GM23248 (cell line): ENCODE results near the gene ACTN1. TPM values are rescaled to one million over a fixed set of nuclear protein-coding genes. Genes with fewer than 3 reads are reported as not detected.

ENCODE experiments used
- DNase-seq: peaks from one replicate; pipeline ENCODE4 v3.0.0-alpha.2; 2015
- H2AFZ ChIP-seq: fragments of 200-600 bp; sonication (generic); 2 replicates; pipeline ENCODE4 v1.6.1; 2016; ENCODE audit warnings: antibody characterized with exemption
- H3F3A ChIP-seq: fragments of 200-600 bp; sonication (generic); 2 replicates; pipeline ENCODE4 v1.6.1; 2016; ENCODE audit warnings: mild to moderate bottlenecking, antibody characterized with exemption, mixed run types; ENCODE audit not compliant: insufficient read depth
- H3K27ac ChIP-seq: fragments of 200-600 bp; sonication (generic); 2 replicates; pipeline ENCODE4 v1.5.1; 2016; ENCODE audit warnings: mild to moderate bottlenecking
- H3K27me3 ChIP-seq: fragments of 200-600 bp; sonication (generic); replicated peaks from 2 replicates; pipeline ENCODE4 v1.6.1; 2016; ENCODE audit warnings: mild to moderate bottlenecking; ENCODE audit not compliant: insufficient read depth
- H3K36me3 ChIP-seq: fragments of 200-600 bp; sonication (generic); 2 replicates; pipeline ENCODE4 v1.6.1; 2016; ENCODE audit warnings: low read depth, mild to moderate bottlenecking
- H3K4me1 ChIP-seq: fragments of 200-600 bp; sonication (generic); 2 replicates; pipeline ENCODE4 v1.6.1; 2016; ENCODE audit warnings: mild to moderate bottlenecking; ENCODE audit not compliant: insufficient read depth
- H3K4me2 ChIP-seq: fragments of 200-600 bp; sonication (generic); one replicate; pipeline ENCODE4 v1.6.1; 2016; ENCODE audit warnings: mild to moderate bottlenecking; ENCODE audit not compliant: unreplicated experiment
- H3K4me3 ChIP-seq: fragments of 200-600 bp; sonication (generic); 2 replicates; pipeline ENCODE4 v1.5.1; 2016; ENCODE audit warnings: mild to moderate bottlenecking
- H3K79me2 ChIP-seq: fragments of 200-600 bp; sonication (generic); 2 replicates; pipeline ENCODE4 v1.6.1; 2016; ENCODE audit warnings: mild to moderate bottlenecking; ENCODE audit not compliant: insufficient read depth
- H3K9ac ChIP-seq: fragments of 200-600 bp; sonication (generic); 2 replicates; pipeline ENCODE4 v1.6.1; 2016; ENCODE audit warnings: mild to moderate bottlenecking
- H3K9me2 ChIP-seq: fragments of 200-600 bp; sonication (generic); 2 replicates; pipeline ENCODE4 v1.6.1; 2016; ENCODE audit warnings: mixed run types, mild to moderate bottlenecking, moderate library complexity; ENCODE audit not compliant: insufficient read depth
- H3K9me3 ChIP-seq: fragments of 200-600 bp; sonication (generic); one replicate; pipeline ENCODE4 v1.6.1; 2017; ENCODE audit warnings: low read depth
- H4K20me1 ChIP-seq: fragments of 200-600 bp; sonication (generic); 2 replicates; pipeline ENCODE4 v1.6.0; 2016; ENCODE audit not compliant: insufficient read depth
- EZH2 ChIP-seq: fragments of 200-600 bp; sonication (generic); IDR thresholded peaks from 2 replicates; pipeline ENCODE4 v1.6.1; 2018; ENCODE audit warnings: antibody characterized with exemption, mild to moderate bottlenecking; ENCODE audit not compliant: insufficient read depth, poor library complexity, severe bottlenecking
- EZH2phosphoT487 ChIP-seq: fragments of 200-600 bp; sonication (generic); IDR thresholded peaks from 2 replicates; pipeline ENCODE4 v1.6.1; 2018; ENCODE audit warnings: antibody characterized with exemption, moderate library complexity, mild to moderate bottlenecking, low read depth; ENCODE audit not compliant: insufficient read depth
- WGBS, 2 experiments: methylation state at CpG; one replicate each; pipeline ENCODE4 v1.1.6; 2015 to 2017; ENCODE audit warnings: low lambda C conversion rate in 2 of 2, low coverage in 1 of 2; ENCODE audit errors: missing lambda C conversion rate in 2 of 2; 5-methylcytosine and 5-hydroxymethylcytosine counted together
- in situ Hi-C: fragments of 300-500 bp; cut with MboI; formaldehyde crosslinking; loops from 2 replicates; pipeline ENCODE4 v1.15.0; 2020
- polyA plus RNA-seq: library from polyadenylated mRNA; unstranded; fragments of >200 nt; fragmentation: Nextera tagmentation; extraction: Ambion mirVana; gene quantifications from 2 replicates; pipeline ENCODE4 v1.2.1, GENCODE V29; 2016
- total RNA-seq: library from RNA; depleted of rRNA; stranded (reverse); fragments of >200 nt; shearing (Covaris generic); gene quantifications from 2 replicates; pipeline ENCODE4 v1.2.3, GENCODE V29; 2014

The ACTN1 gene
- total and polyA plus RNA-seq, 2 experiments from 2014 or later = 403 to 597 TPM

DNA sequence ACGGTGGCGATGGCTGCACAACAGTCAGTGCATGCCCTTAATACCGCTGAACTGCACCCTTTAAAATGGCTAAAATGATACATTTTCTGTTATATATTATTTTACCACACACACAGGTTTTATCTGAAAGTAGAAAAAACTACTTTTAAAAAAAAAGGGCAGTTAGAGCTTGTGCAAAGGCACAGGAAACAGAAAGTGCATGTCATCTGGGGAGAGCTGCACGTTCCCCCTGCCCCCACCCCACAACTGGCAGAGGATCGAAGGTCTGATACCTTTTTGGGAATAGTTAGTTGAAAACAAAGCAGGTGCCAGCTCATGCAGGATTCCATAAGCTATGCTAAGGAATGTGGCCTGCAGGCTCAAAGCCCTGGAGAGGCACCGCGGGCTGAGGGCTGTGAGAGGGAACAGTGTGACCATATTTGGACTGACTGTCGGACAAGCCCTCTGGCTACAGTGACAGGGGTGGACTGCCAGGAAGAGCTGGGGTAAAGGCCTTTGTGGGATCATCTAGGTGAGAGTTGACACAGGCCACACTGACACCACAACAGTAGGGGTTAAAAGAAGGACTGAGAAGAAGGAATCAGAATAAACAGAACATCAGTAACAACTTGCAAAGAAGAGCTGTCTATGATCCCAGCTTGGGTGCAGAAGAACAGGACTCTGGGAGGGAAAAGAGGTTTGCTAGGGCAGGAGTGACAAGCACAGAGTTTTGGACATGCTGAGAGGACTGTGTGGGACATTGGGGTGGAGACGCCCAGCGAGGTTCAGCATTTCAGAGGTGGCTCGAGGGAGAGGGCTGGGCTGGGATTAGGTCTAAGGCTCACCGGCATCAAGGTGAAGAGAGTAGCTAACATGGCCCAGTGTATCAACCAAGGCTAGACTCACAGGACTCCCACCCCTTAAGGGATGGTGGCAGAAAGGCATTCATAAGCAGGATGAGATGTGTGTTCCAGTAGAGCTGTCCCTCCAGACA lies 54.6 kb downstream of the ACTN1 start:
- H3K9me3 ChIP-seq = no peaks in the 10 kb centered on the region
- H3K9me2 ChIP-seq = no peaks in the 10 kb centered on the region
- in situ Hi-C loops = no loop called here
- no peak for TF ChIP-seq EZH2
- TF ChIP-seq EZH2phosphoT487 = no peak
- no peak overlapping the region for H3K4me2 ChIP-seq
- no peaks in the 10 kb centered on the region for H3K27me3 ChIP-seq
- no peak overlapping the region for H3K9ac ChIP-seq
- peaks cover 100% of the 10 kb centered on the region for H3K79me2 ChIP-seq
- no peak for DNase-seq
- no peaks in the 10 kb centered on the region for H3K4me1 ChIP-seq
- no peak overlapping the region for H3K4me3 ChIP-seq
- peaks cover 56% of the 10 kb centered on the region for H4K20me1 ChIP-seq
- peaks cover 48% of the 10 kb centered on the region for H3K36me3 ChIP-seq
- H2AFZ ChIP-seq = no peak overlapping the region
- no peak overlapping the region for H3K27ac ChIP-seq
- H3F3A ChIP-seq = peaks cover 67% of the 10 kb centered on the region
- WGBS, 2 experiments = 77 to 86% methylated on average over 12 of the region's 12 CpGs

DNA sequence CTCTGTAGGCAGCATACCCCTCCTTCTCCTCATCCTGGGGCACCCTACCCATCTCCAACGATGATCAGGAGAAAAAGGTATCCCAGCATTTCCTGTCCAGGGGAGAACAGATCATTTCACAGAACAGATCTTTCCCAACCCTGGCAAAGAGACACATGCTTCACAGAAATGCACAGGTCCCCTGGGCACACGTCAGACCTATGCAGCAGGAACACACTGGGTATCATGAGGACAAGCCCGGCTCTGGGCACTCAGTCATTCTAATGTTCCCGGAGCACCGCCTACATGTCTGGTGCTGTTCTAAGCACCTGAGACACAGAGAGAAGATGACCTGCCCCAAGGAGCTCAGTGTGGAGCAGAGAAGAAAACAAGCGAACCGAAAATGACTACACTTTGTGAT lies 56.2 kb downstream of the ACTN1 start:
- peaks cover 61% of the 10 kb centered on the region for H3K36me3 ChIP-seq
- in situ Hi-C loops = no loop called here

DNA sequence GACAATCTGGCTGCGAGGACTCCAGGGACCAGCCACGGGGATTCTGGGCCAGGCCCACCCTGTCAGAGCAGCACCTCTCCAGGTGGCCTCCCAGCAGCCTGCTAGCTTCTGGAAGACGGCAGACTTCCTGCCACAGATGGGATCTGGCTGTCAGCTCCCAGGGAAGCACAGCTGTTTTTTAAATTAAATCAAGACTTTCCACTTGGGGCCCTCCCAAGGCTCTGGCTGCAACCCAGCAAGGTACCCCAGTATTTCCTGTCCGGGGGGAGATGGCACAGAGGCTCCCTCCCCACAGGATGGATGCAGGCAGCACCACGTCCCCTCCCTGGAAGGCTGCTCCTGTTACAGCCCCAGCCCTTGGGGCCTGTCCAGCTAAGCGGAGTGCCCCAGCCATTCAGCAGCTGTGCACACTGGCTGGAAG lies 56.9 kb downstream of the ACTN1 start:
- no peaks in the 10 kb centered on the region for H3K4me1 ChIP-seq
- H4K20me1 ChIP-seq = peaks cover 46% of the 10 kb centered on the region
- H3K9ac ChIP-seq = peak overlapping the region; percentile 16; the same call in 1 of the 2 replicates
- 47% methylated on average over 6 of the region's 6 CpGs for WGBS, 2 experiments
- no peak overlapping the region for H2AFZ ChIP-seq
- TF ChIP-seq EZH2 = no peak
- no peak for TF ChIP-seq EZH2phosphoT487
- H3K36me3 ChIP-seq = peaks cover 67% of the 10 kb centered on the region
- H3K4me3 ChIP-seq = no peak overlapping the region
- H3K9me3 ChIP-seq = no peaks in the 10 kb centered on the region
- H3K4me2 ChIP-seq = no peak overlapping the region
- H3K27me3 ChIP-seq = no peaks in the 10 kb centered on the region
- in situ Hi-C loops = no loop called here
- no peaks in the 10 kb centered on the region for H3K9me2 ChIP-seq
- no peak for DNase-seq
- peaks cover 76% of the 10 kb centered on the region for H3F3A ChIP-seq
- H3K27ac ChIP-seq = peak overlapping the region; percentile 21; the same call in 1 of the 2 replicates
- H3K79me2 ChIP-seq = peaks cover 100% of the 10 kb centered on the region

More for the DNA sequence above, 56.2 kb downstream of the ACTN1 start:
- Histone ChIP-seq H3K4me2 (no peak overlapping the region), H3K4me1 (no peaks in the 10 kb centered on the region), H3K4me3 (no peak overlapping the region), H3F3A (peaks cover 71% of the 10 kb centered on the region), H3K79me2 (peaks cover 100% of the 10 kb centered on the region), H3K9ac (no peak overlapping the region), H3K9me2 (no peaks in the 10 kb centered on the region), H2AFZ (no peak overlapping the region), H3K27ac (peak overlapping the region; percentile 21; the same call in 1 of the 2 replicates), H4K20me1 (peaks cover 48% of the 10 kb centered on the region), H3K9me3 (no peaks in the 10 kb centered on the region), H3K27me3 (no peaks in the 10 kb centered on the region)
- no peak for DNase-seq
- TF ChIP-seq EZH2phosphoT487 = no peak
- TF ChIP-seq EZH2 = no peak
- 92% methylated on average over 7 of the region's 7 CpGs for WGBS, 2 experiments

DNA sequence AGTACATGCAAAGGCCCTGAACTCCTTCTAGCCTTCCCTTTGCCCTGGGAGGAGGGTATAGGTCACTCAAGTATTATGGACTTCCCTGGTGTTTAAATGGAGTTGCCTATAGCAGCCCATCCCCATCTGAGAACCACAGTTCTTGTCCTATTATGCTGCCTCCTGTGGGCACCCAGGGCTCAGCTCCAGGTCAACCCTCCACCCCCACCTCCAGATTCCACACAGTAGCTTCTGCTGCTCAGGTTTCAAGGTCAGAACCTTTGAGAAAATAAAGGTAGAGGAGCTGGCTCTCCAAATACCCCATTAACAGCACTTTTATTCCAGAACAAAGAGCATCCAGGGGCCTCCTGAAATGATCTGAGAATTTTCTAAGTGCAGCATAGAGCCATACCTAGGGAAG lies 57.4 kb downstream of the ACTN1 start:
- no peak for DNase-seq
- Histone ChIP-seq H4K20me1 (peaks cover 40% of the 10 kb centered on the region), H2AFZ (no peak overlapping the region), H3F3A (peaks cover 76% of the 10 kb centered on the region), H3K9me2 (no peaks in the 10 kb centered on the region), H3K4me1 (no peaks in the 10 kb centered on the region), H3K9ac (peak overlapping the region; percentile 16; the same call in 1 of the 2 replicates), H3K36me3 (peaks cover 72% of the 10 kb centered on the region), H3K27ac (no peak overlapping the region), H3K9me3 (no peaks in the 10 kb centered on the region), H3K4me2 (no peak overlapping the region), H3K4me3 (no peak overlapping the region), H3K79me2 (peaks cover 100% of the 10 kb centered on the region), H3K27me3 (no peaks in the 10 kb centered on the region)
- in situ Hi-C loops = no loop called here
- no peak for TF ChIP-seq EZH2phosphoT487
- TF ChIP-seq EZH2 = no peak
